Measurements from ENCODE around the gene TMED1. TPM values are rescaled to one million over a fixed set of nuclear protein-coding genes. Genes with fewer than 3 reads are reported as not detected.

TMED1 gene
- total and polyA plus RNA-seq, 2 donors (not counting 3 experiments of a cell fraction or from before 2014, with no cell fraction given) = 31.2 to 60.4 TPM

DNA sequence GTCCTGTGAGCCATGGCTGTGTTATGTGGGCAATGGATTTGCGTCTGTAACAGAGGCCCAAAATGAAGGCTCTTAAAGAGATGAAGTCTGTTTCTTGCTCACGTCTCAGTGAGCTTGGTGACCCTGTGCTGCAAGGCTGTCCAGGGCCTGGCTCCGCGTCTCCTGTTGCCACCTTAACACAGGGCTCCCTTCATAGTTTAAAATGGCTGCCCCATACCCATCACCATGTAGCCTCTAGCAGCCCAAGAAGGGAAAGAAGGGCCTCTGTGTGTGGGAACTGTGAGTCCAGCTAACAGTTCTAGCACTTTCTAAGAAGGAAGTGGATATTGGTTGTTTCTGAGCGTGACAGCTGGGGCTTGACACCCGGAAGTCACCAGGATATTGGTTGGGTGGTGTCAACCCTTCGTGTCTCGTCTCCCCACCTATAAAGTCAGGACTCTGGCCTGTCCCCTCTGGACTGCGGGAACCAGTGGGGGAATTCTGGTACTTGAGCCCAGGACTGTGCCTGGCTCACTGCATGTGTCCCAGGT, 20.9 kb downstream of the TMED1 start:
- Histone ChIP-seq H3K27me3 (ENCODE audit: control insufficient read depth in 2 of 2, insufficient read depth in 2 of 2, low read length in 2 of 2) (no peaks in the 10 kb centered on the region), H4K20me1 (replicated peaks; ENCODE audit: control insufficient read depth, extremely low read depth, insufficient read depth, low read length) (no peaks in the 10 kb centered on the region), H3K9me3 (replicated peaks; ENCODE audit: control insufficient read depth, insufficient read depth, low read length) (no peaks in the 10 kb centered on the region), H3K27ac (ENCODE audit: insufficient read depth, low read depth, low read length) (no peak overlapping the region), H3K9me1 (replicated peaks; ENCODE audit: control insufficient read depth, extremely low read depth, insufficient read depth, low read length) (no peaks in the 10 kb centered on the region), H3K4me1 (ENCODE audit: control insufficient read depth, extremely low read depth, insufficient read depth, low read length) (peaks cover 8% of the 10 kb centered on the region), H3K4me2 (ENCODE audit: insufficient read depth, low read length) (no peak overlapping the region), H3K4me3 (replicated peaks in 1 of 3; ENCODE audit: insufficient read depth in 1 of 3, low read depth in 1 of 3, low read length in 3 of 3) (no peak overlapping the region), H3K9ac (replicated peaks; ENCODE audit: extremely low read depth, insufficient read depth, low read length) (no peak overlapping the region), H3K79me2 (ENCODE audit: control insufficient read depth, insufficient read depth, low read length) (peaks cover 1% of the 10 kb centered on the region), H3K36me3 (ENCODE audit: control insufficient read depth in 2 of 2, extremely low read depth in 1 of 2, insufficient read depth in 2 of 2, low read length in 2 of 2) (peaks cover 4 to 36% of the 10 kb centered on the region in 2 experiments), H2AFZ (ENCODE audit: low read depth, low read length) (no peak overlapping the region)
- no peak for DNase-seq (ENCODE audit: low read depth, low spot score)
- TF ChIP-seq GATA2 (IDR thresholded peaks at IDR 0.05; ENCODE audit: insufficient read depth, insufficient read length, low read depth, low read length) = no peak
- TF ChIP-seq JUN (IDR thresholded peaks at IDR 0.05; ENCODE audit: borderline replicate concordance, insufficient read depth, insufficient read length, low read depth) = no peak
- no peak for TF ChIP-seq POLR2AphosphoS5 (IDR thresholded peaks at IDR 0.05; ENCODE audit: insufficient read depth, low read depth, low read length)
- TF ChIP-seq POLR2A (IDR thresholded peaks at IDR 0.05; ENCODE audit: low read depth, low read length) = no peak
- TF ChIP-seq CTCF (IDR thresholded peaks at IDR 0.05; ENCODE audit: extremely low read depth in 1 of 2, insufficient read depth in 1 of 2, low read depth in 1 of 2, low read length in 2 of 2) = no peak
- no peak for TF ChIP-seq FOS (IDR thresholded peaks at IDR 0.05; ENCODE audit: borderline replicate concordance, insufficient read depth, low read length)
- TF ChIP-seq MYC (IDR thresholded peaks at IDR 0.05; ENCODE audit: low read depth, low read length) = no peak
- no peak for TF ChIP-seq EZH2 (IDR thresholded peaks at IDR 0.05; ENCODE audit: borderline replicate concordance, low read depth, low read length, severe bottlenecking)
- TF ChIP-seq, protein P1, sequence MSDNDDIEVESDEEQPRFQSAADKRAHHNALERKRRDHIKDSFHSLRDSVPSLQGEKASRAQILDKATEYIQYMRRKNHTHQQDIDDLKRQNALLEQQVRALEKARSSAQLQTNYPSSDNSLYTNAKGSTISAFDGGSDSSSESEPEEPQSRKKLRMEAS (IDR thresholded peaks at IDR 0.05; ENCODE audit: insufficient read depth, insufficient read length) = no peak
- FAIRE-seq = no peak
- CTCF ChIA-PET = no interaction called here
- no TSS peak for BruUV-seq (replicated peaks)
- intact Hi-C loops (cut with micrococcal nuclease) (no loop called here), dilution Hi-C loops (cut with MboI; ENCODE audit: extremely low pct_ligation_motif_present, low sequenced_read_pairs) (no loop called here)
- POLR2A ChIA-PET = interaction anchor here (0.6 kb wide), 1 partner anchor 10 kb away, joined by 7 read pairs; no protein-coding TSS in a partner anchor

Measured in endothelial cell of umbilical vein (primary cell).